GM23338 (cell line): ENCODE measurements around the gene NOTCH3. TPM values are rescaled to one million over a fixed set of nuclear protein-coding genes. Genes with fewer than 3 reads are reported as not detected.

Experiments used
- ATAC-seq: fragments of 200-7000 bp; cut with Tn5 transposase; 3 replicates; pipeline ENCODE4 v1.9.1; 2020
- DNase-seq: peaks from one replicate; pipeline ENCODE4 v3.0.0-alpha.2; 2015; ENCODE audit warnings: low spot score
- H2AFZ ChIP-seq: fragments of 200-600 bp; sonication (generic); 2 replicates; pipeline ENCODE4 v1.8.0; 2016; ENCODE audit warnings: antibody characterized with exemption, mild to moderate bottlenecking, moderate library complexity
- H3F3A ChIP-seq: fragments of 200-600 bp; sonication (generic); replicated peaks from 2 replicates; pipeline ENCODE4 v1.8.0; 2017; ENCODE audit warnings: antibody characterized with exemption, mixed run types, low read depth
- H3K27ac ChIP-seq: fragments of 200-600 bp; sonication (generic); 2 replicates; pipeline ENCODE4 v1.6.1; 2016; ENCODE audit warnings: low read depth
- H3K27me3 ChIP-seq: fragments of 200-600 bp; sonication (generic); 2 replicates; pipeline ENCODE4 v1.8.0; 2016; ENCODE audit warnings: mild to moderate bottlenecking, mixed run types, moderate library complexity; ENCODE audit not compliant: insufficient read depth
- H3K36me3 ChIP-seq: fragments of 200-600 bp; sonication (generic); 2 replicates; pipeline ENCODE4 v1.8.0; 2016; ENCODE audit warnings: mild to moderate bottlenecking; ENCODE audit not compliant: insufficient read depth
- H3K4me1 ChIP-seq: fragments of 200-600 bp; sonication (generic); 2 replicates; pipeline ENCODE4 v1.8.0; 2016; ENCODE audit warnings: mild to moderate bottlenecking, moderate library complexity; ENCODE audit not compliant: insufficient read depth
- H3K4me2 ChIP-seq: fragments of 200-600 bp; sonication (generic); 2 replicates; pipeline ENCODE4 v1.7.1; 2017; ENCODE audit warnings: mixed run types
- H3K4me3 ChIP-seq: fragments of 200-600 bp; sonication (generic); 2 replicates; pipeline ENCODE4 v1.6.1; 2016; ENCODE audit warnings: mixed run types
- H3K79me2 ChIP-seq: fragments of 200-600 bp; sonication (generic); replicated peaks from 2 replicates; pipeline ENCODE4 v1.8.0; 2017; ENCODE audit warnings: mild to moderate bottlenecking; ENCODE audit not compliant: insufficient read depth
- H3K9me2 ChIP-seq: fragments of 200-600 bp; sonication (generic); 2 replicates; pipeline ENCODE4 v1.8.0; 2017; ENCODE audit not compliant: insufficient read depth
- H4K20me1 ChIP-seq: fragments of 200-600 bp; sonication (generic); replicated peaks from 2 replicates; pipeline ENCODE4 v1.8.0; 2017; ENCODE audit warnings: mild to moderate bottlenecking; ENCODE audit not compliant: insufficient read depth
- H3K27ac Mint-ChIP-seq: 2 replicates; pipeline ENCODE4 v1.8.0; 2020; ENCODE audit warnings: inconsistent platforms, mild to moderate bottlenecking, moderate library complexity, mixed read lengths
- H3K27me3 Mint-ChIP-seq: 3 replicates; pipeline ENCODE4 v1.8.0; 2022; ENCODE audit warnings: low read depth, mild to moderate bottlenecking, moderate library complexity, mixed read lengths, inconsistent platforms; ENCODE audit not compliant: insufficient read depth, poor library complexity
- H3K36me3 Mint-ChIP-seq: 3 replicates; pipeline ENCODE4 v1.8.0; 2021; ENCODE audit warnings: low read depth, mild to moderate bottlenecking, inconsistent platforms, moderate library complexity, mixed read lengths
- H3K4me1 Mint-ChIP-seq: 3 replicates; pipeline ENCODE4 v1.8.0; 2020; ENCODE audit warnings: mild to moderate bottlenecking, inconsistent platforms, mixed read lengths
- H3K4me3 Mint-ChIP-seq: 3 replicates; pipeline ENCODE4 v1.8.0; 2021; ENCODE audit warnings: moderate library complexity, mild to moderate bottlenecking, inconsistent platforms, mixed read lengths
- H3K9me3 Mint-ChIP-seq: 3 replicates; pipeline ENCODE4 v1.8.0; 2020; ENCODE audit warnings: moderate library complexity, mild to moderate bottlenecking, inconsistent platforms, mixed read lengths
- CREB1 ChIP-seq: fragments of 250-450 bp; sonication (Bioruptor Pico); IDR thresholded peaks from 2 replicates; pipeline ENCODE4 v1.5.0; 2020; ENCODE audit warnings: low read depth, mild to moderate bottlenecking, moderate library complexity
- ETS1 ChIP-seq: IDR thresholded peaks from 2 replicates; pipeline ENCODE4 v1.6.1; 2016; ENCODE audit warnings: antibody characterized with exemption
- EZH2 ChIP-seq: fragments of 200-600 bp; sonication (generic); IDR thresholded peaks from one replicate; pipeline ENCODE4 v1.8.0; 2017; ENCODE audit warnings: antibody characterized with exemption, mild to moderate bottlenecking, low read depth; ENCODE audit not compliant: unreplicated experiment
- EZH2phosphoT487 ChIP-seq: fragments of 200-600 bp; sonication (generic); IDR thresholded peaks from one replicate; pipeline ENCODE4 v1.8.1; 2018; ENCODE audit warnings: antibody characterized with exemption; ENCODE audit not compliant: unreplicated experiment
- JUNB ChIP-seq: IDR thresholded peaks from one replicate; pipeline ENCODE4 v1.6.1; 2016; ENCODE audit warnings: antibody characterized with exemption; ENCODE audit not compliant: unreplicated experiment
- NANOG ChIP-seq: IDR thresholded peaks from 2 replicates; pipeline ENCODE4 v1.6.1; 2016; ENCODE audit warnings: antibody characterized with exemption, borderline replicate concordance
- POLR2AphosphoS5 ChIP-seq: IDR thresholded peaks from 2 replicates; pipeline ENCODE4 v1.6.1; 2016; ENCODE audit warnings: antibody characterized with exemption, low read depth
- REST ChIP-seq: IDR thresholded peaks from one replicate; pipeline ENCODE4 v1.6.1; 2018; ENCODE audit warnings: antibody characterized with exemption; ENCODE audit not compliant: unreplicated experiment
- STAT1 ChIP-seq: IDR thresholded peaks from one replicate; pipeline ENCODE4 v1.6.1; 2016; ENCODE audit warnings: antibody characterized with exemption; ENCODE audit not compliant: unreplicated experiment
- ZNF114 ChIP-seq: fragments of 250-450 bp; sonication (Bioruptor Pico); IDR thresholded peaks from 2 replicates; pipeline ENCODE4 v1.5.0; 2020; ENCODE audit warnings: mild to moderate bottlenecking, moderate library complexity
- polyA plus RNA-seq: library from polyadenylated mRNA; unstranded; fragments of >200 nt; fragmentation: Nextera tagmentation; extraction: Ambion mirVana; gene quantifications from 2 replicates; pipeline ENCODE4 v1.2.1, GENCODE V29; 2016
- total RNA-seq: library from RNA; depleted of rRNA; stranded (reverse); fragments of >200 nt; shearing (Covaris generic); gene quantifications from 2 replicates; pipeline ENCODE4 v1.2.3, GENCODE V29; 2014
- TF ChIP-seq, protein P1 (sequence below), 2 experiments: fragments of 200-600 bp in 1 of 2; sonication (generic) in 1 of 2; conservative IDR thresholded peaks; 2 replicates each; pipeline versions ENCODE4 v1.5.1 to v1.6.1; 2016 to 2017; ENCODE audit warnings: antibody characterized with exemption in 2 of 2, low read depth in 2 of 2, mild to moderate bottlenecking in 2 of 2, moderate library complexity in 1 of 2

Gene NOTCH3
- total and polyA plus RNA-seq, 2 experiments from 2014 or later: 24.3 to 172 TPM

GRCh38 chr19:15123031-15123890 lies 77.5 kb downstream of the NOTCH3 start:
- H3K4me3 Mint-ChIP-seq: no peak overlapping the region
- no peaks in the 10 kb centered on the region for H3K27me3 ChIP-seq
- H3K27me3 Mint-ChIP-seq: peaks cover 28% of the 10 kb centered on the region
- 0 out of 2 replicates have a peak, but pooled peaks cover 6% of the 10 kb centered on the region for H3F3A ChIP-seq
- no peak overlapping the region for H3K27ac Mint-ChIP-seq
- no peaks in the 10 kb centered on the region for H3K9me2 ChIP-seq
- H3K9me3 Mint-ChIP-seq: no peaks in the 10 kb centered on the region; the same call in 2 of the 3 replicates
- no peak for TF ChIP-seq POLR2AphosphoS5
- H3K4me1 Mint-ChIP-seq: peaks cover 6% of the 10 kb centered on the region; the same call in 1 of the 3 replicates
- H3K36me3 Mint-ChIP-seq: peaks cover 42% of the 10 kb centered on the region
- H3K4me3 ChIP-seq: no peak overlapping the region
- H3K4me2 ChIP-seq: no peak overlapping the region
- H2AFZ ChIP-seq: no peak overlapping the region
- H3K4me1 ChIP-seq: 0 out of 2 replicates have a peak, but pooled peaks cover 3% of the 10 kb centered on the region
- DNase-seq: no peak
- H4K20me1 ChIP-seq: no peaks in the 10 kb centered on the region
- H3K79me2 ChIP-seq: peaks cover 10% of the 10 kb centered on the region
- H3K27ac ChIP-seq: no peak overlapping the region
- H3K36me3 ChIP-seq: peaks cover 12% of the 10 kb centered on the region; the same call in 1 of the 2 replicates
- ATAC-seq: no peak

DNA sequence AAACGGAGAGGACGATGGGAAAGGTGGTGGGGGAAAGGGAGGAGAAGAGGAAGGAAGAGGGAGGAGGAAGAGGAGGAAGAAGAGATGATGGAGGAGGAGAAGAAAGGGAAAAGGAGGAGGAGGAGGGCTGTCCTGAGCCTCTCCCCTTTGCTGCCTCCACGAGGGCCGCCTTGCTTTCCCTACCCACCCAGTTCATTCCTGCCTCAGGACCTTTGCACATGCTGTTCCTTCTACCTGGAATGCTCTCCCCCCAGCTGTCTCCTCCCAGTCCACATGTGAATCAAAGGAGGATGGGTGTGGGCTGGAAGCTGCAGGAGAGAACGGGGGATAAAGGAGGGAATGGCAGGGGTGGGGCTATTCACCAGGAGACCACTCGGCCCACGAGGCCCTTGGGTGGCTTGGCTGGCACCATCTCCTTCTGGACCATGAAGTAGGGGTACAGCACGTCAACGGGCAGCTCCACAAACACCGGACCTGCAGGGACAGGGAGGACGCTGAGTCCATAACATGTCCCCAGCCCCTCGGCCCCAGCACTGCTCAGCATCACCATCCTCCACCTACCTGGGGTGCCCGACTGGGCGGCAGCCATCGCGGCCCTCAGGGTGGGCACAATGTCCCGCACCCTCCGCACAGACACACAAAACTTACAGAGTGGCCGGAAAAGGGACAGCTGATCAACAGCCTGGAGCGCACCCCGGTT lies 78.3 kb downstream of the NOTCH3 start:
- no peaks in the 10 kb centered on the region for H3K9me2 ChIP-seq
- H3K27ac ChIP-seq: no peak overlapping the region
- peaks cover 12% of the 10 kb centered on the region for H3K36me3 ChIP-seq
- H3K4me3 Mint-ChIP-seq: no peak overlapping the region
- no peaks in the 10 kb centered on the region for H3K27me3 ChIP-seq
- H3F3A ChIP-seq: 0 out of 2 replicates have a peak, but pooled peaks cover 4% of the 10 kb centered on the region
- DNase-seq (no peak), ATAC-seq (no peak)
- H3K4me1 ChIP-seq: 0 out of 2 replicates have a peak, but pooled peaks cover 3% of the 10 kb centered on the region
- peaks cover 10% of the 10 kb centered on the region for H3K79me2 ChIP-seq
- no peak overlapping the region for H2AFZ ChIP-seq
- no peaks in the 10 kb centered on the region; the same call in 2 of the 3 replicates for H3K9me3 Mint-ChIP-seq
- no peak overlapping the region for H3K4me2 ChIP-seq
- peaks cover 28% of the 10 kb centered on the region for H3K27me3 Mint-ChIP-seq
- no peak overlapping the region for H3K27ac Mint-ChIP-seq
- no peaks in the 10 kb centered on the region for H4K20me1 ChIP-seq
- H3K4me1 Mint-ChIP-seq: peaks cover 6% of the 10 kb centered on the region; the same call in 1 of the 3 replicates
- peaks cover 50% of the 10 kb centered on the region for H3K36me3 Mint-ChIP-seq
- H3K4me3 ChIP-seq: no peak overlapping the region
- no peak for TF ChIP-seq NANOG
- no peak for TF ChIP-seq JUNB
- TF ChIP-seq POLR2AphosphoS5: no peak
- TF ChIP-seq CREB1: no peak
- TF ChIP-seq REST: no peak
- no peak for TF ChIP-seq ZNF114 (CRISPR knock-in tag)
- TF ChIP-seq, protein P1, sequence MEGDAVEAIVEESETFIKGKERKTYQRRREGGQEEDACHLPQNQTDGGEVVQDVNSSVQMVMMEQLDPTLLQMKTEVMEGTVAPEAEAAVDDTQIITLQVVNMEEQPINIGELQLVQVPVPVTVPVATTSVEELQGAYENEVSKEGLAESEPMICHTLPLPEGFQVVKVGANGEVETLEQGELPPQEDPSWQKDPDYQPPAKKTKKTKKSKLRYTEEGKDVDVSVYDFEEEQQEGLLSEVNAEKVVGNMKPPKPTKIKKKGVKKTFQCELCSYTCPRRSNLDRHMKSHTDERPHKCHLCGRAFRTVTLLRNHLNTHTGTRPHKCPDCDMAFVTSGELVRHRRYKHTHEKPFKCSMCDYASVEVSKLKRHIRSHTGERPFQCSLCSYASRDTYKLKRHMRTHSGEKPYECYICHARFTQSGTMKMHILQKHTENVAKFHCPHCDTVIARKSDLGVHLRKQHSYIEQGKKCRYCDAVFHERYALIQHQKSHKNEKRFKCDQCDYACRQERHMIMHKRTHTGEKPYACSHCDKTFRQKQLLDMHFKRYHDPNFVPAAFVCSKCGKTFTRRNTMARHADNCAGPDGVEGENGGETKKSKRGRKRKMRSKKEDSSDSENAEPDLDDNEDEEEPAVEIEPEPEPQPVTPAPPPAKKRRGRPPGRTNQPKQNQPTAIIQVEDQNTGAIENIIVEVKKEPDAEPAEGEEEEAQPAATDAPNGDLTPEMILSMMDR (conservative IDR thresholded peaks at IDR 0.05; ENCODE audit: low read depth in 2 of 2): no peak
- no peak for TF ChIP-seq EZH2phosphoT487
- TF ChIP-seq EZH2: no peak
- no peak for TF ChIP-seq ETS1
- TF ChIP-seq STAT1: no peak
